SK-N-SH treated with all-trans-retinoic acid at 6 μM for 48 hours (cell line): ENCODE data around the gene RPS6KA2.
A peak's percentile ranks its signal among the peaks of the same experiment; 100 is the strongest.

ENCODE experiments used
- ATAC-seq: fragments of 200-7000 bp; cut with Tn5 transposase; 3 replicates; pipeline ENCODE4 v1.9.1; 2020; ENCODE audit warnings: mild to moderate bottlenecking, moderate library complexity
- ARNTL ChIP-seq: fragments of 450-650 bp; formaldehyde crosslinking; IDR thresholded peaks from 2 replicates; pipeline ENCODE4 v1.5.0; 2020; ENCODE audit warnings: low read depth, mild to moderate bottlenecking, moderate library complexity, borderline replicate concordance
- BACH2 ChIP-seq: fragments of 250-450 bp; sonication (Bioruptor Pico); IDR thresholded peaks from 2 replicates; pipeline ENCODE4 v1.9.0; 2021; ENCODE audit warnings: mild to moderate bottlenecking, borderline replicate concordance
- CSDC2 ChIP-seq: fragments of 250-450 bp; sonication (Bioruptor Pico); IDR thresholded peaks from 2 replicates; pipeline ENCODE4 v1.5.0; 2020; ENCODE audit warnings: mild to moderate bottlenecking, moderate library complexity
- CSRNP3 ChIP-seq: fragments of 250-450 bp; sonication (Bioruptor Pico); IDR thresholded peaks from 2 replicates; pipeline ENCODE4 v1.5.1; 2021; ENCODE audit warnings: mild to moderate bottlenecking, moderate library complexity
- ESRRG ChIP-seq: fragments of 250-450 bp; sonication (Bioruptor Pico); IDR thresholded peaks from 2 replicates; pipeline ENCODE4 v1.6.1; 2021; ENCODE audit warnings: mild to moderate bottlenecking
- GLIS3 ChIP-seq: fragments of 250-450 bp; sonication (Bioruptor Pico); IDR thresholded peaks from 2 replicates; pipeline ENCODE4 v1.5.0; 2020; ENCODE audit warnings: mild to moderate bottlenecking, moderate library complexity
- ISL1 ChIP-seq: fragments of 250-450 bp; sonication (Bioruptor Pico); IDR thresholded peaks from 2 replicates; pipeline ENCODE4 v2.1.2; 2022; ENCODE audit warnings: mild to moderate bottlenecking, moderate library complexity
- OSR1 ChIP-seq: fragments of 250-450 bp; sonication (Bioruptor Pico); IDR thresholded peaks from 2 replicates; pipeline ENCODE4 v1.8.0; 2022; ENCODE audit warnings: moderate library complexity, mild to moderate bottlenecking, inconsistent platforms
- PATZ1 ChIP-seq: fragments of 250-450 bp; sonication (Bioruptor Pico); IDR thresholded peaks from 2 replicates; pipeline ENCODE4 v1.8.0; 2020; ENCODE audit warnings: mild to moderate bottlenecking, moderate library complexity, borderline replicate concordance
- POU6F1 ChIP-seq: fragments of 250-450 bp; sonication (Bioruptor Pico); IDR thresholded peaks from 2 replicates; pipeline ENCODE4 v1.8.0; 2021; ENCODE audit warnings: low read depth, mild to moderate bottlenecking, moderate library complexity, borderline replicate concordance
- PPARA ChIP-seq: fragments of 250-450 bp; sonication (Bioruptor Pico); IDR thresholded peaks from 2 replicates; pipeline ENCODE4 v1.5.0; 2020; ENCODE audit warnings: mild to moderate bottlenecking, borderline replicate concordance
- RARB ChIP-seq: fragments of 250-450 bp; sonication (Bioruptor Pico); IDR thresholded peaks from 2 replicates; pipeline ENCODE4 v1.8.0; 2021; ENCODE audit warnings: mild to moderate bottlenecking, moderate library complexity
- SNAI2 ChIP-seq: fragments of 250-450 bp; sonication (Bioruptor Pico); IDR thresholded peaks from 2 replicates; pipeline ENCODE4 v1.5.0; 2020; ENCODE audit warnings: mild to moderate bottlenecking, moderate library complexity
- TCF4 ChIP-seq: fragments of 250-450 bp; sonication (Bioruptor Pico); IDR thresholded peaks from 2 replicates; pipeline ENCODE4 v1.8.0; 2021; ENCODE audit warnings: mild to moderate bottlenecking, moderate library complexity, borderline replicate concordance
- TOX ChIP-seq: fragments of 250-450 bp; sonication (Bioruptor Pico); IDR thresholded peaks from 2 replicates; pipeline ENCODE4 v1.8.0; 2021; ENCODE audit warnings: mild to moderate bottlenecking, moderate library complexity, borderline replicate concordance
- ZC3H10 ChIP-seq: fragments of 250-450 bp; sonication (Bioruptor Pico); IDR thresholded peaks from 2 replicates; pipeline ENCODE4 v1.5.1; 2021; ENCODE audit warnings: mild to moderate bottlenecking, moderate library complexity
- ZFP3 ChIP-seq: fragments of 250-450 bp; sonication (Bioruptor Pico); IDR thresholded peaks from 2 replicates; pipeline ENCODE4 v1.5.0; 2020; ENCODE audit warnings: mild to moderate bottlenecking, moderate library complexity
- ZFP30 ChIP-seq: fragments of 450-650 bp; formaldehyde crosslinking; IDR thresholded peaks from 2 replicates; pipeline ENCODE4 v1.5.0; 2022; ENCODE audit warnings: mild to moderate bottlenecking, moderate library complexity
- ZNF565 ChIP-seq: fragments of 450-650 bp; formaldehyde crosslinking; conservative IDR thresholded peaks from 2 replicates; pipeline ENCODE4 v1.5.0; 2020; ENCODE audit warnings: low read depth, mild to moderate bottlenecking, moderate library complexity
- ZNF70 ChIP-seq: fragments of 450-650 bp; formaldehyde crosslinking; IDR thresholded peaks from 2 replicates; pipeline ENCODE4 v1.5.0; 2020; ENCODE audit warnings: mild to moderate bottlenecking, moderate library complexity
- ZNF8 ChIP-seq: fragments of 450-650 bp; formaldehyde crosslinking; IDR thresholded peaks from 2 replicates; pipeline ENCODE4 v1.5.0; 2020; ENCODE audit warnings: mild to moderate bottlenecking, moderate library complexity

RPS6KA2 gene

GRCh38 chr6:166386111-166386510 is 240.9 kb downstream of the RPS6KA2 start (continued):
- TF ChIP-seq ZNF8 (CRISPR knock-in tag): no peak

- ATAC-seq: peak; percentile 2; the same call in 2 of the 3 replicates
Observed at GRCh38 chr6:166383802-166384363, 243.2 kb downstream of the RPS6KA2 start.

GRCh38 chr6:166382933-166383801 is 243.9 kb downstream of the RPS6KA2 start, which contains the start of gene MPC1:
MPC1 (minus strand) TSS chr6:166382940; CDS start chr6:166382876, 64 bp downstream.
- ATAC-seq: peak; percentile 96
- peak; percentile 27; the same call in 1 of the 2 replicates for TF ChIP-seq ZFP3 (CRISPR knock-in tag)
- no peak for TF ChIP-seq TOX (CRISPR knock-in tag)
- TF ChIP-seq, all 23 proteins: peak for 1

GRCh38 chr6:166382500-166382932 is 244.5 kb downstream of the RPS6KA2 start:
- ATAC-seq: peak; percentile 30
- TF ChIP-seq ZFP30 (CRISPR knock-in tag): no peak
- TF ChIP-seq PATZ1 (CRISPR knock-in tag): no peak
- no peak for TF ChIP-seq ESRRG (CRISPR knock-in tag)
- TF ChIP-seq GLIS3: no peak
- no peak for TF ChIP-seq SNAI2
- TF ChIP-seq TOX (CRISPR knock-in tag): no peak
- TF ChIP-seq CSDC2 (CRISPR knock-in tag): no peak
- no peak for TF ChIP-seq CSRNP3 (CRISPR knock-in tag)
- no peak for TF ChIP-seq PPARA (CRISPR knock-in tag)
- no peak for TF ChIP-seq RARB (CRISPR knock-in tag)
- no peak for TF ChIP-seq ZNF70 (CRISPR knock-in tag)
- TF ChIP-seq ZFP3 (CRISPR knock-in tag): no peak
- TF ChIP-seq TCF4 (CRISPR knock-in tag): no peak
- TF ChIP-seq ISL1 (CRISPR knock-in tag): no peak
- TF ChIP-seq ARNTL (CRISPR knock-in tag): no peak

GRCh38 chr6:166381733-166382499 is 245.1 kb downstream of the RPS6KA2 start:
- peak; percentile 66 for ATAC-seq

More at GRCh38 chr6:166381733-166382499, 245.1 kb downstream of the RPS6KA2 start:
- no peak for TF ChIP-seq ZNF8 (CRISPR knock-in tag)
- no peak for TF ChIP-seq ZNF565 (CRISPR knock-in tag)
- no peak for TF ChIP-seq ZC3H10 (CRISPR knock-in tag)
- TF ChIP-seq ZFP30 (CRISPR knock-in tag): no peak
- no peak for TF ChIP-seq BACH2
- no peak for TF ChIP-seq OSR1 (CRISPR knock-in tag)
- no peak for TF ChIP-seq ESRRG (CRISPR knock-in tag)
- no peak for TF ChIP-seq POU6F1 (CRISPR knock-in tag)
- no peak for TF ChIP-seq CSRNP3 (CRISPR knock-in tag)
